Measurements from ENCODE around the gene LRRC30.

LRRC30 gene

DNA sequence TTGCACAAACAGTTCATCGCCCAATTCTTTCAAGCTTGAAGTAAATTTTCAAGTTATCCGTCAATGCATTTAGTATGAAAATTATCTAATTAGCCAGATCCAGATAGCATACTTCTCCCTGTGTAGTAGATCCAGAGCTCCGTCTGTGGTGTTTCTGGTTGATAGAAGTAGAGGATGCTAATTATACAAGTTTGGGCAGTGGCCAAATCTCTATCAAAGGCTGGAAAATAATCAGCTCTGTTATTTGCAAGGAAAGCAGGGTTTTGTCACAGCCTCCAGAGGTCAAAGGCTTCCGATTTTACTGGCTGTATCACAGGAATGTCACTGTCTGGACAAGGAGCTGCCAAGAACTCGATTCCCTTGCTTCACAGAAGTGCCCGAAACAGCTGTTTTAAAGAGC, 28.6 kb downstream of the LRRC30 start:
- TF ChIP-seq GATA2 (IDR thresholded peaks at IDR 0.05; ENCODE audit: low read depth, low read length) (peak; percentile 55; the same call in 1 of the 2 replicates), GATA3 (IDR thresholded peaks at IDR 0.05; ENCODE audit: low read depth, low read length) (0 out of 2 replicates have a peak, but pooled peaks have one; percentile 3)

DNA sequence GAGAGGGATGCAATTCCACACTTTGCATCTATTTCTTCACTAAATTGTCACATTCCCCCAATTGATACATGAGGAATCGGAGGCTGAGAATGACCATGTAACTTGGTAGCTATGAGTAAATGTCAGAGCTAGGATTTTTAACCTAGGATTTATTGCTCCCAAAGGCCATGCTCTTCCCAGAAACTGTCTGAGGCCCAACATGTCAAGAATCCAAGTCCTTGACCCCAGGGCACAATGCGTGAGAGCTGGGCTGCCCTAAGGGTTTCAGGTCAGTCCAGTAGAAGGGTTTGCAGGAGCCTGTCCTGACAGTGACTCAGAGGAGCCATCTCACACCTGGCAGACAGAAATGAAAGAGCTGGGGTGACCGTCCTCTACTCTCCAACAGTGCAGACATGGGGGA, 30.3 kb downstream of the LRRC30 start:
- no peak for TF ChIP-seq GATA2 (IDR thresholded peaks at IDR 0.05; ENCODE audit: low read depth, low read length)
- no peak for TF ChIP-seq GATA3 (IDR thresholded peaks at IDR 0.05; ENCODE audit: low read depth, low read length)

DNA sequence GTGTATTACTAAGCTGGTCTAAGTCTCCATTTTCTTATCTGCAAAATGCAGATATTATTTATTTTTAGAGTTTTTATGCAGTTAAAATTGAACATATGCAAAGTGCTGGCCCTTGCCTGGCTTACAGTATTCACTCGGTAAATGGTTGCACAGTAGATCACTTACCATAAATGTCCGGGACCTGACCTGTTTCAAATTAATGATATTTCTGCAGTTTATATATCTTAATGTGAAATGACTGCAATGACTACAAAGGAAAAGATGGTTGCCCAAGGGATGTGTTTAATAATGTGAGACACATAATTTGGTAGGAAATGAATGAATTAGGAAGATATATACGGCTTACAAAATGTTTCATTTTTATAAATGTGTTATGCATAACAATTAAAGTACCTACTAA, 37.1 kb downstream of the LRRC30 start:
- TF ChIP-seq GATA2 (IDR thresholded peaks at IDR 0.05; ENCODE audit: low read depth, low read length) (no peak), GATA3 (IDR thresholded peaks at IDR 0.05; ENCODE audit: low read depth, low read length) (no peak)

DNA sequence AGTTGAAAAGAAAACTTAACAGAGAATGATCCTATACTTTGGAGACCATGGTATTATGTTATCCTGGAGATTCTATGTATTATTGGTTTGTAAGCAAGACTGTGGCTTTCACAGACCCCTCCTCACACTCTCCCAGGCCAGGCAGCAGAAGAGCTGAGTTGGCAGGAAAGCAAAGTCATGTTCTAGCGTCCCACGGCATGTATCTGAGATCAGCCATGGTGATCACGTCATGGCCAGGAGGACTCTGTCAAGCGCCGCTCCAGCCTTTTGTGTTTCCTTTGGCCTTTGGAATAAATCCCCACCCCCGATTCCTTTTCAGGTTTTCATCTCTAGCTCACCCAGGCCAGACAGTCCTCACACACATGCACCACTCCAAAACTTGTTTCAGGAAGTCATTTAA, 39.1 kb downstream of the LRRC30 start:
- TF ChIP-seq GATA2 (IDR thresholded peaks at IDR 0.05; ENCODE audit: low read depth, low read length) (no peak), GATA3 (IDR thresholded peaks at IDR 0.05; ENCODE audit: low read depth, low read length) (no peak)

DNA sequence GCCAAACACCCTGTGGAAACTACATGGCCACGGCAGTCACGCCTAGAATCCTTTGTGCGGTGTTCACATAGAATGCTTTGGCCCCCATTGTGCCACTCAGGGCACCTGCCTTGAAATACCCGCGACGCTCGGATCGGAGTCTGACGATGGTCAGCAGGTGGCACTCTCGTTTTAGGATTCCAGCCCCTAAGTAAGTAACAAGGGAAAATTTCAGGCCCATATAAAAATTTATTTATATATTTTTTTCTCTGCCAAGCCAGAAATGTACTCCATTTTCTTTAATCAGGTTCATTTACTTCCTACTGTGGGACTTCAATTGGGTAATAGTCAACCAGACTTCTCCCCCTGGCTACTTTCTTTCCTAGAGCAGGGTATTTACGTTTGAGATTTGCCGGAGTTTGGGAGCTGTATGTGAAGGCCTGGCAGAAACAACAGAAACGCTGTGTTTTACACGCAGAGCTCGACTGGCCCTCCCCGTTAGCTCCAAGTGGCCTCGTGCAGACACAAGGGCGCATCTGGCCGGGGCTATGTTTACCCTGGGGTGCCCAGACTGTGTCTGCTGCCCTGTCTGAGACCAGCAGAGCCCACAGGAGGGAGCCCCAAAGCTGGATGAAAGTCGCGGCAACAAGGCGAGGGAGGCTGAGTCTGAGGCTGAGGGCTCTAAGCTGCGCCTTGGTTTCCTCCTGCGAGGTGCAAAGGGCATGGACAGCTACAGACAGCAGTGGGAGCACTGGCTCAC, 41.6 kb downstream of the LRRC30 start:
- TF ChIP-seq GATA2 (IDR thresholded peaks at IDR 0.05; ENCODE audit: low read depth, low read length) (no peak), GATA3 (IDR thresholded peaks at IDR 0.05; ENCODE audit: low read depth, low read length) (no peak)

DNA sequence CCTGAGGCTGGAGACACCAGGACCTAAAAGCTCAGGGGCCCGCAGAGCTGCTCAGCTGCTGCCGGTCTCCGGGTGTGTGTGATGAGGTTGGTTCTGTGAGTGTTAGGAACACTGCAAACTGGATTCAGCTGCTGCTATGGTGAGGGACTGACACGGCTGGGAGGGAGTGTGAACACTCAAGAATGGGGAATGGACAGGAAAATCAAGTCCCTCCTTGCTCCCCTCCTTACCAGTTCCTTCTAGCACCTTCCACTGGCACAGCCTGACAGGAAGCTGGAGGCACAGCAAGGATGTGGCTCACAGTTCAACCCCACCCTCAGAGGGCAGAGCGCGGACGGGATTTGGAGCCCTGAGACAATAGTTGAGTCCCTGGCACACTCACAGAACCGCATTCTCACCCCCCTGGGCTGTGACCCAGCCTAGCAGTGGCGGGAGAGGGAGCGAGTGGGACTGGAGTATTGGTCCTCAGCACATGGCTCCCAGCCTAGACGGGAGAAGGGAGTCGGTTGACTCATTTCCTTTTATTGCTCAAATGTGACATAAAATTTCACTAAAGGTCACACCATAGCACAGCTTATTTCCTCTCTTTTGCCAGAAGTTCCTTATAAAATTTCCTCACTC, 42.5 kb downstream of the LRRC30 start:
- no peak for TF ChIP-seq GATA2 (IDR thresholded peaks at IDR 0.05; ENCODE audit: low read depth, low read length)
- no peak for TF ChIP-seq GATA3 (IDR thresholded peaks at IDR 0.05; ENCODE audit: low read depth, low read length)

DNA sequence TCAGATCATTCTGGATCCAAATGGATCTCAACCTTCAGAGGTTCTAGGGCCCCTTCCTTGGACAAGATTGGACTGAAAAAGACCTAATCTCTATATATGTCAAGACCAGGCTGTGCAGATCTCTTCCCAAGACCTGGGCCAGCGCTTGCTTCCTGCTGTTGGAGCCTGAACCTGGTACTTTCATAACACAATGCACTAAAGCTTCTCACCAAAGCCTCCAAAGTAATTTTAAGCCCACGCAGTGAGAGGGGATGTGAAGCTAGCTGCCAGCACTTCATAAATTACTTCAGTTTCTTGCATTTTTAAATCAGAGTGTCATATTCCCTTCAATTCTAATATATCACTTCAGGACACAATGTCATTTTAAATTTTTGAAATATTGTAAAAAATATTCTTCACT, 50.7 kb downstream of the LRRC30 start:
- TF ChIP-seq GATA2 (IDR thresholded peaks at IDR 0.05; ENCODE audit: low read depth, low read length) (no peak), GATA3 (IDR thresholded peaks at IDR 0.05; ENCODE audit: low read depth, low read length) (no peak)

All from SH-SY5Y (cell line).